NT2/D1 (cell line): ENCODE data around the gene SIL1.

Experiments
- DNase-seq: peaks from one replicate; pipeline ENCODE4 v3.0.0-alpha.2; 2011; ENCODE audit warnings: low read depth, low spot score
- H3K27me3 ChIP-seq: 2 replicates; pipeline ENCODE4 v1.6.0; 2011; ENCODE audit warnings: mild to moderate bottlenecking; ENCODE audit not compliant: insufficient read length, insufficient read depth
- H3K36me3 ChIP-seq: 2 replicates; pipeline ENCODE4 v1.6.1; 2011; ENCODE audit warnings: mild to moderate bottlenecking, low read length, mixed read lengths; ENCODE audit not compliant: insufficient read depth, insufficient read length
- H3K4me1 ChIP-seq: 2 replicates; pipeline ENCODE4 v1.5.1; 2011; ENCODE audit not compliant: insufficient read depth, insufficient read length
- H3K4me3 ChIP-seq: 2 replicates; pipeline ENCODE4 v1.5.1; 2011; ENCODE audit warnings: low read depth; ENCODE audit not compliant: insufficient read length
- H3K9ac ChIP-seq: 2 replicates; pipeline ENCODE4 v1.6.0; 2011; ENCODE audit warnings: low read depth; ENCODE audit not compliant: insufficient read length
- H3K9me3 ChIP-seq: 2 replicates; pipeline ENCODE4 v1.5.1; 2011; ENCODE audit warnings: mild to moderate bottlenecking, low read length; ENCODE audit not compliant: insufficient read depth
- SUZ12 ChIP-seq: IDR thresholded peaks from 2 replicates; pipeline ENCODE4 v1.6.1; 2011; ENCODE audit not compliant: insufficient read length, insufficient read depth; ENCODE audit errors: extremely low read depth
- YY1 ChIP-seq: IDR thresholded peaks from 2 replicates; pipeline ENCODE4 v1.6.1; 2011; ENCODE audit not compliant: insufficient read length, insufficient read depth
- ZNF274 ChIP-seq: IDR thresholded peaks from 2 replicates; pipeline ENCODE4 v1.6.1; 2011; ENCODE audit warnings: mild to moderate bottlenecking, low read depth, low read length

SIL1 gene

GRCh38 chr5:138953387-138954256 lies 244.5 kb downstream of the SIL1 start:
- peaks cover 35% of the 10 kb centered on the region for H3K4me1 ChIP-seq
- no peak overlapping the region for H3K4me3 ChIP-seq
- no peak for TF ChIP-seq ZNF274
- no peak for TF ChIP-seq YY1
- no peak for TF ChIP-seq SUZ12
- H3K27me3 ChIP-seq: no peaks in the 10 kb centered on the region
- no peak overlapping the region for H3K9ac ChIP-seq
- H3K9me3 ChIP-seq: no peaks in the 10 kb centered on the region
- no peak for DNase-seq
- no peaks in the 10 kb centered on the region for H3K36me3 ChIP-seq

DNA sequence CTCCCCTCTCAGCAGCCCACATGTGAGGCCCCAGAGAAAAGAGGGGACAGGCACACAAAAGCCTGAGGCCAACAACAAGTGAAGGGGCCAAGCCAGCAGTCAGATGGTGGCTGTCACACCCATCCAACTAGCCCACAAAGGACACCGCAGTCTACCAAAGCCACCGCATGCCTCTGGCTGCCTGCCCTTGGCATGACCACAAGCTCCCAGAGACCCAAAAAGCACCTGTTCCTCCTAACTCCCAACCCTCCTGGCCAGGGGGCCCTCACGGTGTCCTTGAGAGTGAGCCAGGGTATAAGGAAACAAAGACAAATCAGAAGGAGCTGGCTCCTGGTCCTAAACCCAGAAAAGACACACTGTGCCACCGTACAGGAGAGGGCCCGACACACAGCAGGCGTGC lies 245.2 kb downstream of the SIL1 start:
- no peak for DNase-seq
- no peaks in the 10 kb centered on the region for H3K9me3 ChIP-seq
- H3K4me1 ChIP-seq: peaks cover 40% of the 10 kb centered on the region
- no peak overlapping the region for H3K9ac ChIP-seq
- H3K4me3 ChIP-seq: no peak overlapping the region
- no peaks in the 10 kb centered on the region for H3K36me3 ChIP-seq
- TF ChIP-seq YY1: no peak
- no peaks in the 10 kb centered on the region for H3K27me3 ChIP-seq

- no peaks in the 10 kb centered on the region for H3K9me3 ChIP-seq
- TF ChIP-seq SUZ12: no peak
- no peak for TF ChIP-seq YY1
- no peak for TF ChIP-seq ZNF274
- no peak for DNase-seq
- peaks cover 43% of the 10 kb centered on the region for H3K4me1 ChIP-seq
- no peaks in the 10 kb centered on the region for H3K27me3 ChIP-seq
- H3K4me3 ChIP-seq: no peak overlapping the region
- H3K9ac ChIP-seq: no peak overlapping the region
- H3K36me3 ChIP-seq: peaks cover 4% of the 10 kb centered on the region
Observed at GRCh38 chr5:138951986-138952735, 246.0 kb downstream of the SIL1 start.

DNA sequence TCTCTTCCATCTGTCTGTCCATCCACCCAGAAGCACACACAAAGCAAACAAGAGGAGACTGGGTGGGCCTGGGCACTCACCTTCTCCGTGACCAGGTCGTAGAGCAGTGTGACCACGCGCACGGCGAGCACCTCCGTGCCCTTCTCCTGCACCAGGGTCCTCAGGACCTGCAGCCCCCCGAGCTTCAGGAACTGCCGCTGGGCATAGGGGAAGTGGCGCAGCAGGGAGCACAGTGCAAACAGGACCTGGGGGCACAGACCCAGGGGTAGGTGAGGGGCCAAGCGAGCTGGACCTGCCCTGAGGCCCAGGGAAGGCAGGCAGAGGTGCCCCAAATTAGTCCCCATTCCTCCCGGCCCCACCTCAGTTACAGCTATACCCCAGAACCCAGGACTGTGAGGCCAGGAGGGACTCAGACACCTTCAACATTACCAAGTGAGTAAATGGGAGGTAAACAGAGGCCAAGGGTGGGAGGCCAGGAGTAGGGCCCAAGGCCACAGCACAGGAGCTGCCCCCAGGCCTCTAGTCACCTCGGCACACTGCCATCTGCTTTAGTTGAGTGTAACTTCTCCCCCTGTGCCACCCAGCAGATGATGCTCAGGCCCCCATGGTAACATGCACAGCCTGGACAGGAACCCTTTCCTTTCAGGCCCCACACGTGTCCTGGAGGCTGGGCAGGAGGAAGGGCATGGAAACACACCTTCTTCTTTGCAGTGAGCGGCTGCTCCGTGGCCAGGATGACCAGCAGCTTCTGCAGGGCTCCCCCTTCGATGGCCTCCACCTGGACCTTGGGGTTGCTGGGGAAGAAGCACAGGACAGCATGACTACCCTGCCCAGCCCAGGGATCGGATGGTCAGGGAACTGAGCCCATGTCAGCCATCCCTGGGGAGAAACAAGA lies 246.8 kb downstream of the SIL1 start:
- Histone ChIP-seq H3K9ac (no peak overlapping the region), H3K36me3 (peaks cover 9% of the 10 kb centered on the region), H3K27me3 (no peaks in the 10 kb centered on the region), H3K9me3 (no peaks in the 10 kb centered on the region), H3K4me1 (peaks cover 43% of the 10 kb centered on the region), H3K4me3 (no peak overlapping the region)
- no peak for DNase-seq
- no peak for TF ChIP-seq SUZ12
- TF ChIP-seq YY1: no peak
- no peak for TF ChIP-seq ZNF274

- Histone ChIP-seq H3K27me3 (no peaks in the 10 kb centered on the region), H3K4me1 (peaks cover 41% of the 10 kb centered on the region), H3K4me3 (no peak overlapping the region), H3K36me3 (peaks cover 9% of the 10 kb centered on the region), H3K9me3 (no peaks in the 10 kb centered on the region), H3K9ac (no peak overlapping the region)
- TF ChIP-seq SUZ12 (no peak), ZNF274 (no peak), YY1 (no peak)
- DNase-seq: no peak
Observed at GRCh38 chr5:138950421-138951031, 247.6 kb downstream of the SIL1 start.

DNA sequence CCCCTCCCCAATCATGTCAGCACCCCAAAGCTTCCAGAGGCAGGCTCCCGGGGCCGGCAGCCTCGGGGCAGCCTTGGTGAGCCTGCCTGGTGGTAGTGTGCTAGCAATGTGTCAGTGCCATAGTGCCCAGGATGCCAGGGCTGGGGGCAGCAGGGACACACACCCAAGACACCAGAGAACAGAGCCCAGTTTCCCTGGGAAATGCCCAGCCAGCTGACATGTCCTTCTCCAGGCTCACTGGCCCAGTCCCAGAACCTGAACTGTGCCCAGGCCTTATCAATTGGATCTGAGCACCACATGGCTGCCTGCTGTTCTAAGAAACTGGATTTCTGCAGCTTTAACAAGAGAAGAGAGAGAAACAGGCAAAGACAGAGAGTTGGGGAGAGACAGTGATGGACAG lies 248.2 kb downstream of the SIL1 start:
- Histone ChIP-seq H3K4me1 (peaks cover 37% of the 10 kb centered on the region), H3K36me3 (peaks cover 9% of the 10 kb centered on the region), H3K4me3 (no peak overlapping the region), H3K9me3 (no peaks in the 10 kb centered on the region), H3K9ac (no peak overlapping the region), H3K27me3 (no peaks in the 10 kb centered on the region)
- DNase-seq: no peak
- TF ChIP-seq YY1 (no peak), SUZ12 (no peak), ZNF274 (no peak)
